GM23338 (cell line): ENCODE results near the gene S100A14. TPM values are rescaled to one million over a fixed set of nuclear protein-coding genes. Genes with fewer than 3 reads are reported as not detected.

ENCODE experiments used
- ATAC-seq: fragments of 200-7000 bp; cut with Tn5 transposase; 3 replicates; pipeline ENCODE4 v1.9.1; 2020
- DNase-seq: peaks from one replicate; pipeline ENCODE4 v3.0.0-alpha.2; 2015; ENCODE audit warnings: low spot score
- H2AFZ ChIP-seq: fragments of 200-600 bp; sonication (generic); 2 replicates; pipeline ENCODE4 v1.8.0; 2016; ENCODE audit warnings: antibody characterized with exemption, mild to moderate bottlenecking, moderate library complexity
- H3F3A ChIP-seq: fragments of 200-600 bp; sonication (generic); replicated peaks from 2 replicates; pipeline ENCODE4 v1.8.0; 2017; ENCODE audit warnings: antibody characterized with exemption, mixed run types, low read depth
- H3K27ac ChIP-seq: fragments of 200-600 bp; sonication (generic); 2 replicates; pipeline ENCODE4 v1.6.1; 2016; ENCODE audit warnings: low read depth
- H3K27me3 ChIP-seq: fragments of 200-600 bp; sonication (generic); 2 replicates; pipeline ENCODE4 v1.8.0; 2016; ENCODE audit warnings: mild to moderate bottlenecking, mixed run types, moderate library complexity; ENCODE audit not compliant: insufficient read depth
- H3K36me3 ChIP-seq: fragments of 200-600 bp; sonication (generic); 2 replicates; pipeline ENCODE4 v1.8.0; 2016; ENCODE audit warnings: mild to moderate bottlenecking; ENCODE audit not compliant: insufficient read depth
- H3K4me1 ChIP-seq: fragments of 200-600 bp; sonication (generic); 2 replicates; pipeline ENCODE4 v1.8.0; 2016; ENCODE audit warnings: mild to moderate bottlenecking, moderate library complexity; ENCODE audit not compliant: insufficient read depth
- H3K4me2 ChIP-seq: fragments of 200-600 bp; sonication (generic); 2 replicates; pipeline ENCODE4 v1.7.1; 2017; ENCODE audit warnings: mixed run types
- H3K4me3 ChIP-seq: fragments of 200-600 bp; sonication (generic); 2 replicates; pipeline ENCODE4 v1.6.1; 2016; ENCODE audit warnings: mixed run types
- H3K79me2 ChIP-seq: fragments of 200-600 bp; sonication (generic); replicated peaks from 2 replicates; pipeline ENCODE4 v1.8.0; 2017; ENCODE audit warnings: mild to moderate bottlenecking; ENCODE audit not compliant: insufficient read depth
- H3K9me2 ChIP-seq: fragments of 200-600 bp; sonication (generic); 2 replicates; pipeline ENCODE4 v1.8.0; 2017; ENCODE audit not compliant: insufficient read depth
- H4K20me1 ChIP-seq: fragments of 200-600 bp; sonication (generic); replicated peaks from 2 replicates; pipeline ENCODE4 v1.8.0; 2017; ENCODE audit warnings: mild to moderate bottlenecking; ENCODE audit not compliant: insufficient read depth
- H3K27ac Mint-ChIP-seq: 2 replicates; pipeline ENCODE4 v1.8.0; 2020; ENCODE audit warnings: inconsistent platforms, mild to moderate bottlenecking, moderate library complexity, mixed read lengths
- H3K27me3 Mint-ChIP-seq: 3 replicates; pipeline ENCODE4 v1.8.0; 2022; ENCODE audit warnings: low read depth, mild to moderate bottlenecking, moderate library complexity, mixed read lengths, inconsistent platforms; ENCODE audit not compliant: insufficient read depth, poor library complexity
- H3K36me3 Mint-ChIP-seq: 3 replicates; pipeline ENCODE4 v1.8.0; 2021; ENCODE audit warnings: low read depth, mild to moderate bottlenecking, inconsistent platforms, moderate library complexity, mixed read lengths
- H3K4me1 Mint-ChIP-seq: 3 replicates; pipeline ENCODE4 v1.8.0; 2020; ENCODE audit warnings: mild to moderate bottlenecking, inconsistent platforms, mixed read lengths
- H3K4me3 Mint-ChIP-seq: 3 replicates; pipeline ENCODE4 v1.8.0; 2021; ENCODE audit warnings: moderate library complexity, mild to moderate bottlenecking, inconsistent platforms, mixed read lengths
- H3K9me3 Mint-ChIP-seq: 3 replicates; pipeline ENCODE4 v1.8.0; 2020; ENCODE audit warnings: moderate library complexity, mild to moderate bottlenecking, inconsistent platforms, mixed read lengths
- CREB1 ChIP-seq: fragments of 250-450 bp; sonication (Bioruptor Pico); IDR thresholded peaks from 2 replicates; pipeline ENCODE4 v1.5.0; 2020; ENCODE audit warnings: low read depth, mild to moderate bottlenecking, moderate library complexity
- ETS1 ChIP-seq: IDR thresholded peaks from 2 replicates; pipeline ENCODE4 v1.6.1; 2016; ENCODE audit warnings: antibody characterized with exemption
- EZH2 ChIP-seq: fragments of 200-600 bp; sonication (generic); IDR thresholded peaks from one replicate; pipeline ENCODE4 v1.8.0; 2017; ENCODE audit warnings: antibody characterized with exemption, mild to moderate bottlenecking, low read depth; ENCODE audit not compliant: unreplicated experiment
- EZH2phosphoT487 ChIP-seq: fragments of 200-600 bp; sonication (generic); IDR thresholded peaks from one replicate; pipeline ENCODE4 v1.8.1; 2018; ENCODE audit warnings: antibody characterized with exemption; ENCODE audit not compliant: unreplicated experiment
- JUNB ChIP-seq: IDR thresholded peaks from one replicate; pipeline ENCODE4 v1.6.1; 2016; ENCODE audit warnings: antibody characterized with exemption; ENCODE audit not compliant: unreplicated experiment
- NANOG ChIP-seq: IDR thresholded peaks from 2 replicates; pipeline ENCODE4 v1.6.1; 2016; ENCODE audit warnings: antibody characterized with exemption, borderline replicate concordance
- POLR2AphosphoS5 ChIP-seq: IDR thresholded peaks from 2 replicates; pipeline ENCODE4 v1.6.1; 2016; ENCODE audit warnings: antibody characterized with exemption, low read depth
- REST ChIP-seq: IDR thresholded peaks from one replicate; pipeline ENCODE4 v1.6.1; 2018; ENCODE audit warnings: antibody characterized with exemption; ENCODE audit not compliant: unreplicated experiment
- STAT1 ChIP-seq: IDR thresholded peaks from one replicate; pipeline ENCODE4 v1.6.1; 2016; ENCODE audit warnings: antibody characterized with exemption; ENCODE audit not compliant: unreplicated experiment
- ZNF114 ChIP-seq: fragments of 250-450 bp; sonication (Bioruptor Pico); IDR thresholded peaks from 2 replicates; pipeline ENCODE4 v1.5.0; 2020; ENCODE audit warnings: mild to moderate bottlenecking, moderate library complexity
- ZNF331 ChIP-seq: fragments of 250-450 bp; sonication (Bioruptor Pico); IDR thresholded peaks from 2 replicates; pipeline ENCODE4 v1.5.0; 2020; ENCODE audit warnings: low read depth, mild to moderate bottlenecking, moderate library complexity
- polyA plus RNA-seq: library from polyadenylated mRNA; unstranded; fragments of >200 nt; fragmentation: Nextera tagmentation; extraction: Ambion mirVana; gene quantifications from 2 replicates; pipeline ENCODE4 v1.2.1, GENCODE V29; 2016
- total RNA-seq: library from RNA; depleted of rRNA; stranded (reverse); fragments of >200 nt; shearing (Covaris generic); gene quantifications from 2 replicates; pipeline ENCODE4 v1.2.3, GENCODE V29; 2014

Gene S100A14
- total and polyA plus RNA-seq, 2 experiments from 2014 or later, result 0.28 to 0.53 TPM

- TF ChIP-seq STAT1, result no peak
- no peak for TF ChIP-seq CREB1
- no peak for TF ChIP-seq POLR2AphosphoS5
- TF ChIP-seq REST, result no peak
- no peak for TF ChIP-seq ZNF114
- no peak for TF ChIP-seq NANOG
- TF ChIP-seq ZNF331 (CRISPR knock-in tag), result no peak
Measured at GRCh38 chr1:153607381-153607780, 8.7 kb downstream of the S100A14 start (continued).

- no peak overlapping the region for H3K4me3 Mint-ChIP-seq
- peaks cover 6% of the 10 kb centered on the region for H3K27me3 Mint-ChIP-seq
- peaks cover 28% of the 10 kb centered on the region for H3K4me1 Mint-ChIP-seq
- Histone ChIP-seq H3K27me3 (no peaks in the 10 kb centered on the region), H3K27ac (no peak overlapping the region), H3K36me3 (no peaks in the 10 kb centered on the region), H2AFZ (no peak overlapping the region), H3K9me2 (no peaks in the 10 kb centered on the region), H3K4me1 (peaks cover 35% of the 10 kb centered on the region), H4K20me1 (no peaks in the 10 kb centered on the region), H3F3A (no peaks in the 10 kb centered on the region; the same call in 1 of the 2 replicates), H3K4me2 (no peak overlapping the region), H3K4me3 (no peak overlapping the region), H3K79me2 (no peaks in the 10 kb centered on the region)
- TF ChIP-seq CREB1 (no peak), EZH2 (no peak), ZNF114 (no peak), ZNF331 (CRISPR knock-in tag) (no peak), ETS1 (no peak), JUNB (no peak)
- DNase-seq (no peak), ATAC-seq (no peak)
- no peaks in the 10 kb centered on the region for H3K9me3 Mint-ChIP-seq
- H3K27ac Mint-ChIP-seq, result no peak overlapping the region
- H3K36me3 Mint-ChIP-seq, result no peaks in the 10 kb centered on the region; the same call in 1 of the 3 replicates
Measured at GRCh38 chr1:153606194-153606593, 9.9 kb downstream of the S100A14 start.

GRCh38 chr1:153602749-153603148 lies 13.4 kb downstream of the S100A14 start:
- no peak for ATAC-seq
- Histone ChIP-seq H3K36me3 (no peaks in the 10 kb centered on the region), H4K20me1 (no peaks in the 10 kb centered on the region), H3K27me3 (no peaks in the 10 kb centered on the region), H3K27ac (no peak overlapping the region), H2AFZ (no peak overlapping the region), H3K4me1 (peaks cover 28% of the 10 kb centered on the region), H3F3A (0 out of 2 replicates have a peak, but pooled peaks cover 11% of the 10 kb centered on the region), H3K4me2 (no peak overlapping the region), H3K9me2 (no peaks in the 10 kb centered on the region), H3K79me2 (no peaks in the 10 kb centered on the region), H3K4me3 (no peak overlapping the region)
- H3K4me3 Mint-ChIP-seq, result no peak overlapping the region
- H3K4me1 Mint-ChIP-seq, result peaks cover 23% of the 10 kb centered on the region
- no peak for DNase-seq
- no peak overlapping the region for H3K27ac Mint-ChIP-seq
- H3K36me3 Mint-ChIP-seq, result no peaks in the 10 kb centered on the region; the same call in 1 of the 3 replicates
- TF ChIP-seq POLR2AphosphoS5, result no peak
- no peak for TF ChIP-seq EZH2phosphoT487
- no peak for TF ChIP-seq STAT1
- no peaks in the 10 kb centered on the region for H3K9me3 Mint-ChIP-seq
- peaks cover 8% of the 10 kb centered on the region for H3K27me3 Mint-ChIP-seq
